OCI-LY7 (cell line): ENCODE measurements around the gene AURKAIP1. TPM values are rescaled to one million over a fixed set of nuclear protein-coding genes. Genes with fewer than 3 reads are reported as not detected.

Experiments
- BruUV-seq: library from RNA; stranded (reverse); fragments of 400-500 nt; replicated peaks from 2 replicates; lab custom pipeline; 2021; lab: Mats Ljungman, UMichigan
- CTCF ChIA-PET: fragments of 300-600 bp; sonication (Branson Sonifier 250); formaldehyde crosslinking; loops from one replicate; lab custom pipeline; 2022; ENCODE audit warnings: antibody characterized with exemption; ENCODE audit not compliant: unreplicated experiment; lab: Charles Lee
- POLR2A ChIA-PET: fragments of 300-600 bp; sonication (Branson Sonifier 250); formaldehyde crosslinking; loops from one replicate; lab custom pipeline; 2022; ENCODE audit warnings: antibody characterized with exemption; lab: Charles Lee
- DNase-seq: peaks from one replicate; pipeline ENCODE4 v3.0.0-alpha.2; 2015; ENCODE audit warnings: low spot score
- H2AFZ ChIP-seq: fragments of 200-600 bp; sonication (generic), shearing (Covaris generic); 2 replicates; pipeline ENCODE4 v1.6.1; 2014; ENCODE audit warnings: mild to moderate bottlenecking, antibody characterized with exemption, low read length, moderate library complexity
- H3K27ac ChIP-seq: fragments of 200-600 bp; sonication (generic); 2 replicates; pipeline ENCODE4 v1.5.1; 2014; ENCODE audit warnings: mixed run types, low read depth, mild to moderate bottlenecking, moderate library complexity, low read length, inconsistent platforms; ENCODE audit not compliant: poor library complexity, severe bottlenecking
- H3K36me3 ChIP-seq: fragments of 200-600 bp; sonication (generic); 2 replicates; pipeline ENCODE4 v1.6.1; 2014; ENCODE audit warnings: mild to moderate bottlenecking, antibody characterized with exemption, low read length, moderate library complexity, mixed read lengths; ENCODE audit not compliant: insufficient read depth
- H3K4me1 ChIP-seq: fragments of 200-600 bp; sonication (generic); 2 replicates; pipeline ENCODE4 v1.5.1; 2014; ENCODE audit warnings: mild to moderate bottlenecking, low read length; ENCODE audit not compliant: insufficient read depth, poor library complexity, severe bottlenecking
- H3K4me2 ChIP-seq: fragments of 200-600 bp; sonication (generic); 2 replicates; pipeline ENCODE4 v1.6.1; 2014; ENCODE audit warnings: mild to moderate bottlenecking, low read length
- H3K4me3 ChIP-seq: fragments of 200-600 bp; sonication (generic); 2 replicates; pipeline ENCODE4 v1.5.1; 2014; ENCODE audit warnings: mild to moderate bottlenecking, low read depth, low read length; ENCODE audit not compliant: poor library complexity, severe bottlenecking
- H3K79me2 ChIP-seq: fragments of 200-600 bp; sonication (generic); 2 replicates; pipeline ENCODE4 v1.6.1; 2016; ENCODE audit warnings: low read depth, mild to moderate bottlenecking, low read length, moderate library complexity, mixed read lengths; ENCODE audit not compliant: insufficient read depth
- H3K9me2 ChIP-seq: fragments of 200-600 bp; sonication (generic); 2 replicates; pipeline ENCODE4 v1.6.1; 2016; ENCODE audit warnings: mild to moderate bottlenecking, low read length, mixed read lengths; ENCODE audit not compliant: insufficient read depth
- H3K9me3 ChIP-seq: fragments of 200-600 bp; sonication (generic); 2 replicates; pipeline ENCODE4 v1.6.1; 2014; ENCODE audit warnings: mild to moderate bottlenecking, mixed run types, low read length, mixed read lengths
- H4K20me1 ChIP-seq: fragments of 200-600 bp; sonication (generic); 2 replicates; pipeline ENCODE4 v1.6.1; 2014; ENCODE audit warnings: mild to moderate bottlenecking, antibody characterized with exemption, low read length, moderate library complexity, mixed read lengths; ENCODE audit not compliant: insufficient read depth
- EZH2phosphoT487 ChIP-seq: fragments of 200-600 bp; sonication (generic); IDR thresholded peaks from 2 replicates; pipeline ENCODE4 v1.6.1; 2018; ENCODE audit warnings: low read depth, borderline replicate concordance, mild to moderate bottlenecking, mixed run types, antibody characterized with exemption, low read length, moderate library complexity, mixed read lengths
- intact Hi-C: fragments of 100-400 bp; cut with micrococcal nuclease; formaldehyde crosslinking; loops from one replicate; pipeline ENCODE4 v1.10.0; 2022; ENCODE audit not compliant: unreplicated experiment
- total RNA-seq, 2 experiments: library from RNA; depleted of rRNA in 1 of 2; stranded (reverse); fragments of >200 nt in 1 of 2; shearing (Covaris generic) in 1 of 2; gene quantifications; 2 replicates each; pipeline ENCODE4 v1.2.3, GENCODE V29; 2014 to 2022
- TF ChIP-seq, protein P1 (sequence below): fragments of 200-600 bp; sonication (generic); conservative IDR thresholded peaks from 2 replicates; pipeline ENCODE4 v1.5.1; 2014; ENCODE audit warnings: mild to moderate bottlenecking, antibody characterized with exemption, low read length, moderate library complexity, mixed read lengths

The AURKAIP1 gene
- total RNA-seq, 2 experiments from 2014 or later = 163 to 172 TPM

GRCh38 chr1:1359664-1360468 is 15.1 kb downstream of the AURKAIP1 start:
- ChIA-PET POLR2A (no interaction called here), CTCF (no interaction called here)
- H3K4me1 ChIP-seq = no peaks in the 10 kb centered on the region
- TF ChIP-seq, protein P1, sequence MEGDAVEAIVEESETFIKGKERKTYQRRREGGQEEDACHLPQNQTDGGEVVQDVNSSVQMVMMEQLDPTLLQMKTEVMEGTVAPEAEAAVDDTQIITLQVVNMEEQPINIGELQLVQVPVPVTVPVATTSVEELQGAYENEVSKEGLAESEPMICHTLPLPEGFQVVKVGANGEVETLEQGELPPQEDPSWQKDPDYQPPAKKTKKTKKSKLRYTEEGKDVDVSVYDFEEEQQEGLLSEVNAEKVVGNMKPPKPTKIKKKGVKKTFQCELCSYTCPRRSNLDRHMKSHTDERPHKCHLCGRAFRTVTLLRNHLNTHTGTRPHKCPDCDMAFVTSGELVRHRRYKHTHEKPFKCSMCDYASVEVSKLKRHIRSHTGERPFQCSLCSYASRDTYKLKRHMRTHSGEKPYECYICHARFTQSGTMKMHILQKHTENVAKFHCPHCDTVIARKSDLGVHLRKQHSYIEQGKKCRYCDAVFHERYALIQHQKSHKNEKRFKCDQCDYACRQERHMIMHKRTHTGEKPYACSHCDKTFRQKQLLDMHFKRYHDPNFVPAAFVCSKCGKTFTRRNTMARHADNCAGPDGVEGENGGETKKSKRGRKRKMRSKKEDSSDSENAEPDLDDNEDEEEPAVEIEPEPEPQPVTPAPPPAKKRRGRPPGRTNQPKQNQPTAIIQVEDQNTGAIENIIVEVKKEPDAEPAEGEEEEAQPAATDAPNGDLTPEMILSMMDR = no peak
- no peak for TF ChIP-seq EZH2phosphoT487
- no peaks in the 10 kb centered on the region for H3K79me2 ChIP-seq
- intact Hi-C loops = no loop called here
- no peaks in the 10 kb centered on the region for H4K20me1 ChIP-seq
- no peak overlapping the region for H3K4me3 ChIP-seq
- no peak for DNase-seq
- no peaks in the 10 kb centered on the region for H3K9me2 ChIP-seq
- H3K27ac ChIP-seq = no peak overlapping the region
- H3K36me3 ChIP-seq = no peaks in the 10 kb centered on the region
- no peaks in the 10 kb centered on the region for H3K9me3 ChIP-seq
- H3K4me2 ChIP-seq = no peak overlapping the region
- BruUV-seq = no TSS peak
- no peak overlapping the region for H2AFZ ChIP-seq

DNA sequence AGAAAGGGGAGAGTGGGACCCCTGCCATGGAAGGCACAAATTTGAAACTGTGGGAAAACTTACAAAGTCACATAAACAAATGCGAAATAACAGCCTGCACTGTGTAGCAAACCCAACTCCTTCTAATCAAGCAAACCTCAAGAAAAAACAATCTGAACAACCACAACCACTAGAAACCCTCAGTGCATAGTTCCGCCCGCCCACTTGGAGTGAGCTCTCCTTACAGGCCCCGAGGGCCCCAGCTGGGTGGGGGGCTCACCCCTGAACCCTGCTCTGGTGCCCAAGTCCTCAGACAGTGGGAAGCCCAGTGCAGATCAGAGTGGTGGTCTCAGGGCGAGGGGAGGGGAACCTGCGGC is 15.7 kb downstream of the AURKAIP1 start:
- Histone ChIP-seq H3K79me2 (no peaks in the 10 kb centered on the region), H3K4me2 (no peak overlapping the region), H4K20me1 (no peaks in the 10 kb centered on the region), H2AFZ (no peak overlapping the region), H3K9me2 (no peaks in the 10 kb centered on the region), H3K27ac (no peak overlapping the region), H3K9me3 (no peaks in the 10 kb centered on the region), H3K4me1 (no peaks in the 10 kb centered on the region), H3K36me3 (no peaks in the 10 kb centered on the region), H3K4me3 (no peak overlapping the region)
- POLR2A ChIA-PET = no interaction called here
- intact Hi-C loops = no loop called here
- TF ChIP-seq, protein P1 = no peak
- no peak for TF ChIP-seq EZH2phosphoT487
- CTCF ChIA-PET = no interaction called here
- no peak for DNase-seq
- no TSS peak for BruUV-seq
